Body of pancreas (tissue), 4 donors: Measurements from ENCODE around the gene USP32.

Experiments
- CTCF ChIP-seq, 7 experiments: fragments of 450-650 bp in 4 of 7; fragments of 200-600 bp in 3 of 7; sonication (generic) in 3 of 7; IDR thresholded peaks; one replicate each; pipeline ENCODE4 v1.5.1; 2016 to 2019; ENCODE audit warnings: antibody characterized with exemption in 7 of 7
- POLR2A ChIP-seq, 3 donors: fragments of 450-650 bp; IDR thresholded peaks; one replicate each; pipeline ENCODE4 v1.6.1; 2016; ENCODE audit warnings: antibody characterized with exemption in 3 of 3, mild to moderate bottlenecking in 2 of 3

GRCh38 chr17:60322056-60322387, 69.9 kb downstream of the USP32 start:
- no peak for TF ChIP-seq POLR2A (IDR thresholded peaks at IDR 0.05)
- no peak for TF ChIP-seq CTCF (IDR thresholded peaks at IDR 0.05)
